ENCODE measurements around the gene AEBP1. TPM values are rescaled to one million over a fixed set of nuclear protein-coding genes. Genes with fewer than 3 reads are reported as not detected.
A peak's percentile ranks its signal among the peaks of the same experiment; 100 is the strongest.

The AEBP1 gene
- total RNA-seq, 2 experiments from 2014 or later = 13.0 to 15.7 TPM

- H3K4me1 Mint-ChIP-seq (ENCODE audit: low read depth) = peaks cover 54% of the 10 kb centered on the region
- CTCF ChIA-PET = interaction anchor here (1.5 to 2.1 kb wide), 5 partner anchors 8 to 116 kb away, joined by 3 to 18 read pairs (median 5); no protein-coding TSS in a partner anchor
- POLR2A ChIA-PET = interaction anchor here (1.7 to 4.3 kb wide), 3 partner anchors 8 to 35 kb away, joined by 5 to 17 read pairs (median 15); partner anchors contain the start of genes DBNL and PGAM2
Observed at GRCh38 chr7:44080118-44080517, 24.0 kb upstream of the AEBP1 start.

GRCh38 chr7:44080686-44081265, 23.4 kb upstream of the AEBP1 start:
- peaks cover 40% of the 10 kb centered on the region for H3K36me3 Mint-ChIP-seq (ENCODE audit: low read depth)
- POLR2A ChIA-PET = interaction anchor here (0.8 to 4.3 kb wide), 10 partner anchors 8 to 410 kb away, joined by 3 to 17 read pairs (median 5); partner anchors contain the start of genes DBNL, NUDCD3, PGAM2 and POLD2
- H3K4me1 Mint-ChIP-seq (ENCODE audit: low read depth) = peaks cover 56% of the 10 kb centered on the region
- H3K27me3 Mint-ChIP-seq (ENCODE audit: low read depth) = no peaks in the 10 kb centered on the region
- peak overlapping the region; percentile 91 for H3K27ac Mint-ChIP-seq
- ATAC-seq (no peak), DNase-seq (no peak)
- peak overlapping the region; percentile 90 for H3K4me3 Mint-ChIP-seq
- CTCF ChIA-PET = interaction anchor here (0.5 to 2.1 kb wide), 12 partner anchors 9 to 117 kb away, joined by 3 to 18 read pairs (median 4); partner anchors contain the start of gene DBNL
- H3K9me3 Mint-ChIP-seq (ENCODE audit: insufficient read depth) = no peaks in the 10 kb centered on the region

More at GRCh38 chr7:44080118-44080517, 24.0 kb upstream of the AEBP1 start:
- ATAC-seq (no peak), DNase-seq (no peak)
- Mint-ChIP-seq H3K9me3 (ENCODE audit: insufficient read depth) (no peaks in the 10 kb centered on the region), H3K27ac (no peak overlapping the region), H3K27me3 (ENCODE audit: low read depth) (no peaks in the 10 kb centered on the region), H3K4me3 (no peak overlapping the region), H3K36me3 (ENCODE audit: low read depth) (peaks cover 45% of the 10 kb centered on the region)

GRCh38 chr7:44081266-44081748, 22.8 kb upstream of the AEBP1 start:
- ATAC-seq = no peak

GRCh38 chr7:44082541-44083207, 21.5 kb upstream of the AEBP1 start:
- CTCF ChIA-PET = no interaction called here
- DNase-seq (peak; percentile 99), ATAC-seq (peak; percentile 96)
- peak overlapping the region; percentile 90 for H3K4me3 Mint-ChIP-seq
- H3K27ac Mint-ChIP-seq = peak overlapping the region; percentile 79
- H3K4me1 Mint-ChIP-seq (ENCODE audit: low read depth) = peaks cover 48% of the 10 kb centered on the region
- H3K9me3 Mint-ChIP-seq (ENCODE audit: insufficient read depth) = no peaks in the 10 kb centered on the region
- peaks cover 25% of the 10 kb centered on the region for H3K36me3 Mint-ChIP-seq (ENCODE audit: low read depth)
- POLR2A ChIA-PET = no interaction called here
- H3K27me3 Mint-ChIP-seq (ENCODE audit: low read depth) = no peaks in the 10 kb centered on the region

More at GRCh38 chr7:44081266-44081748, 22.8 kb upstream of the AEBP1 start:
- Mint-ChIP-seq H3K4me3 (peak overlapping the region; percentile 90), H3K4me1 (ENCODE audit: low read depth) (peaks cover 56% of the 10 kb centered on the region), H3K27ac (peak overlapping the region; percentile 91), H3K36me3 (ENCODE audit: low read depth) (peaks cover 38% of the 10 kb centered on the region), H3K9me3 (ENCODE audit: insufficient read depth) (no peaks in the 10 kb centered on the region), H3K27me3 (ENCODE audit: low read depth) (no peaks in the 10 kb centered on the region)
- DNase-seq = peak; percentile 54
- CTCF ChIA-PET = interaction anchor here (0.5 to 2.1 kb wide), 12 partner anchors 9 to 116 kb away, joined by 3 to 18 read pairs (median 4); partner anchors contain the start of gene DBNL
- POLR2A ChIA-PET = interaction anchor here (0.6 to 4.3 kb wide), 11 partner anchors 9 to 939 kb away, joined by 3 to 17 read pairs (median 5); partner anchors contain the start of genes DBNL, NUDCD3, PGAM2 and POLD2

- DNase-seq = no peak
- Mint-ChIP-seq H3K4me3 (peak overlapping the region; percentile 55), H3K27me3 (ENCODE audit: low read depth) (no peaks in the 10 kb centered on the region), H3K9me3 (ENCODE audit: insufficient read depth) (no peaks in the 10 kb centered on the region), H3K4me1 (ENCODE audit: low read depth) (peaks cover 37% of the 10 kb centered on the region), H3K36me3 (ENCODE audit: low read depth) (peaks cover 14% of the 10 kb centered on the region), H3K27ac (no peak overlapping the region)
- ChIA-PET CTCF (interaction anchor here (1.5 kb wide), 1 partner anchor 15 kb away, joined by 3 read pairs; no protein-coding TSS in a partner anchor), POLR2A (no interaction called here)
- ATAC-seq = no peak
Observed at GRCh38 chr7:44083796-44084195, 20.3 kb upstream of the AEBP1 start.

GRCh38 chr7:44084701-44085100, 19.4 kb upstream of the AEBP1 start:
- H3K4me3 Mint-ChIP-seq = no peak overlapping the region
- POLR2A ChIA-PET = no interaction called here
- peaks cover 32% of the 10 kb centered on the region for H3K4me1 Mint-ChIP-seq (ENCODE audit: low read depth)
- no peak for DNase-seq
- no peak overlapping the region for H3K27ac Mint-ChIP-seq
- peaks cover 8% of the 10 kb centered on the region for H3K36me3 Mint-ChIP-seq (ENCODE audit: low read depth)
- no peaks in the 10 kb centered on the region for H3K9me3 Mint-ChIP-seq (ENCODE audit: insufficient read depth)
- ATAC-seq = no peak
- no peaks in the 10 kb centered on the region for H3K27me3 Mint-ChIP-seq (ENCODE audit: low read depth)
- CTCF ChIA-PET = interaction anchor here (1.3 to 3.0 kb wide), 6 partner anchors 9 to 113 kb away, joined by 3 to 14 read pairs (median 6); no protein-coding TSS in a partner anchor

GRCh38 chr7:44085546-44085945, 18.6 kb upstream of the AEBP1 start:
- POLR2A ChIA-PET = no interaction called here
- H3K4me3 Mint-ChIP-seq = no peak overlapping the region
- H3K27ac Mint-ChIP-seq = no peak overlapping the region
- H3K9me3 Mint-ChIP-seq (ENCODE audit: insufficient read depth) = no peaks in the 10 kb centered on the region
- CTCF ChIA-PET = interaction anchor here (0.5 to 3.0 kb wide), 7 partner anchors 8 to 482 kb away, joined by 3 to 14 read pairs (median 4); no protein-coding TSS in a partner anchor
- DNase-seq (no peak), ATAC-seq (no peak)
- peaks cover 27% of the 10 kb centered on the region for H3K4me1 Mint-ChIP-seq (ENCODE audit: low read depth)
- peaks cover 8% of the 10 kb centered on the region for H3K36me3 Mint-ChIP-seq (ENCODE audit: low read depth)
- no peaks in the 10 kb centered on the region for H3K27me3 Mint-ChIP-seq (ENCODE audit: low read depth)

GRCh38 chr7:44086627-44087026, 17.5 kb upstream of the AEBP1 start:
- DNase-seq = no peak
- Mint-ChIP-seq H3K27me3 (ENCODE audit: low read depth) (peaks cover 2% of the 10 kb centered on the region), H3K9me3 (ENCODE audit: insufficient read depth) (no peaks in the 10 kb centered on the region), H3K4me1 (ENCODE audit: low read depth) (peaks cover 18% of the 10 kb centered on the region), H3K4me3 (no peak overlapping the region), H3K36me3 (ENCODE audit: low read depth) (no peaks in the 10 kb centered on the region), H3K27ac (no peak overlapping the region)
- ATAC-seq = no peak
- CTCF ChIA-PET = interaction anchor here (0.9 to 3.0 kb wide), 3 partner anchors 10 to 111 kb away, joined by 5 to 14 read pairs (median 8); no protein-coding TSS in a partner anchor
- POLR2A ChIA-PET = no interaction called here

- Mint-ChIP-seq H3K9me3 (ENCODE audit: insufficient read depth) (no peaks in the 10 kb centered on the region), H3K27me3 (ENCODE audit: low read depth) (peaks cover 2% of the 10 kb centered on the region), H3K27ac (no peak overlapping the region), H3K36me3 (ENCODE audit: low read depth) (no peaks in the 10 kb centered on the region), H3K4me3 (no peak overlapping the region), H3K4me1 (ENCODE audit: low read depth) (peaks cover 12% of the 10 kb centered on the region)
- no peak for DNase-seq
- no peak for ATAC-seq
- POLR2A ChIA-PET = no interaction called here
- CTCF ChIA-PET = interaction anchor here (0.9 to 3.0 kb wide), 3 partner anchors 9 to 109 kb away, joined by 3 to 8 read pairs (median 4); no protein-coding TSS in a partner anchor
Observed at GRCh38 chr7:44087911-44088838, 16.0 kb upstream of the AEBP1 start.

- Mint-ChIP-seq H3K27ac (no peak overlapping the region), H3K4me3 (no peak overlapping the region), H3K27me3 (ENCODE audit: low read depth) (peaks cover 2% of the 10 kb centered on the region), H3K9me3 (ENCODE audit: insufficient read depth) (no peaks in the 10 kb centered on the region), H3K4me1 (ENCODE audit: low read depth) (peaks cover 24% of the 10 kb centered on the region), H3K36me3 (ENCODE audit: low read depth) (no peaks in the 10 kb centered on the region)
- CTCF ChIA-PET = interaction anchor here (1.6 kb wide), 1 partner anchor 8 kb away, joined by 3 read pairs; no protein-coding TSS in a partner anchor
- DNase-seq (no peak), ATAC-seq (no peak)
- POLR2A ChIA-PET = interaction anchor here (0.6 kb wide), 1 partner anchor 535 kb away, joined by 4 read pairs; no protein-coding TSS in a partner anchor
Observed at GRCh38 chr7:44093102-44093641, 11.0 kb upstream of the AEBP1 start.

All from activated CD8-positive, alpha-beta T cell treated with anti-CD3 and anti-CD28 coated beads, Interleukin-2, amount 10 ng/mL, durations not matched to agents 7 days and 5 days (primary cell).